Measurements from ENCODE around the gene MPLKIP.

GRCh38 chr7:40133561-40134427, 628 bp downstream of the MPLKIP start:
- TF ChIP-seq CTCF (conservative IDR thresholded peaks at IDR 0.05) (no peak), ZFX (IDR thresholded peaks at IDR 0.05) (no peak)
